ENCODE results near the gene EPHB1. TPM values are rescaled to one million over a fixed set of nuclear protein-coding genes. Genes with fewer than 3 reads are reported as not detected.
A peak's percentile ranks its signal among the peaks of the same experiment; 100 is the strongest.

Gene EPHB1
- total RNA-seq, 4 donors from 2014 or later: 11.1 to 14.2 (median 13.0) TPM

DNA sequence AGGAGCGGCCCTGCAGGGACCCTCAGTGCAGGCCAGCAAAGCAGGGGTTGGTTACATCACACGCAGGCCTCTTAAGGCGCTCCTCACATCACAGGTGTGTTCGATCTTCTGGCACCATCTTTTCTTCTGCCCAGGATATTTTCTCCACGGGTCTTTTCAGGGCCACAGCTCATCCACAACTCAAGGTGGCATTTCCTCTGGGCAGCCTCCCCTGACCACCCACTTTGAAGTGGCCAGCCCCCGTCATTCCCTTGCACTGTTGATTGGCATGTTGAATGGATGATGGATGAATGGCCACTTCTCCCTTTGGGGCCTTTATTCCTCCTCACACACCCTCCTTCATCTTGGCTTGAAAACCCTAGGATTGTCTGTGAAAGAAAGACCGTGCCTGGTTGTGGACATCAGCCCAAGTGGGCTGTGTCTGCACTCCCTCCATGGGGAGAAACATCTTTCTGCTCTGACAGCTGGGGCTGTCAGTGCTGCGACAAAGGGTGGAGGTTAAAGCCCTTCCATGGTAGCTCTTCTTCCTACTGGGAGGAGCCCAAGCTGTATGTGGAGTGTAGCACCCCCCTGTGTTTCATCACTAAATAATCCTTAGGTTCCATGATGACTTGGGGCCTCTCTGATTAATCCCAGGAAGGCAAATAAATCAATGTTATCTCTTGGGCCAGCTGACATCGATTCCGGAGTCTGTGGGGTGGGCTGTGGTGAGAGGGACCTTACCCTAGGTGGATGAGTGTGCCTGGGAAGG, 102.5 kb downstream of the EPHB1 start:
- intact Hi-C loops (cut with DNase I; ENCODE audit: low total_unique reads): no loop called here
- peak in 1 of 2 donors; percentile 82 for DNase-seq (ENCODE audit: low spot score in 2 of 2)
- WGBS, 2 donors: 87 to 91% methylated on average over 10 of the region's 10 CpGs
- H3K4me3 ChIP-seq (ENCODE audit: low read depth, poor library complexity, severe bottlenecking): no peak overlapping the region
- no peak for TF ChIP-seq POLR2A (IDR thresholded peaks at IDR 0.05)
- TF ChIP-seq, protein P1, sequence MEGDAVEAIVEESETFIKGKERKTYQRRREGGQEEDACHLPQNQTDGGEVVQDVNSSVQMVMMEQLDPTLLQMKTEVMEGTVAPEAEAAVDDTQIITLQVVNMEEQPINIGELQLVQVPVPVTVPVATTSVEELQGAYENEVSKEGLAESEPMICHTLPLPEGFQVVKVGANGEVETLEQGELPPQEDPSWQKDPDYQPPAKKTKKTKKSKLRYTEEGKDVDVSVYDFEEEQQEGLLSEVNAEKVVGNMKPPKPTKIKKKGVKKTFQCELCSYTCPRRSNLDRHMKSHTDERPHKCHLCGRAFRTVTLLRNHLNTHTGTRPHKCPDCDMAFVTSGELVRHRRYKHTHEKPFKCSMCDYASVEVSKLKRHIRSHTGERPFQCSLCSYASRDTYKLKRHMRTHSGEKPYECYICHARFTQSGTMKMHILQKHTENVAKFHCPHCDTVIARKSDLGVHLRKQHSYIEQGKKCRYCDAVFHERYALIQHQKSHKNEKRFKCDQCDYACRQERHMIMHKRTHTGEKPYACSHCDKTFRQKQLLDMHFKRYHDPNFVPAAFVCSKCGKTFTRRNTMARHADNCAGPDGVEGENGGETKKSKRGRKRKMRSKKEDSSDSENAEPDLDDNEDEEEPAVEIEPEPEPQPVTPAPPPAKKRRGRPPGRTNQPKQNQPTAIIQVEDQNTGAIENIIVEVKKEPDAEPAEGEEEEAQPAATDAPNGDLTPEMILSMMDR (IDR thresholded peaks at IDR 0.05): no peak

DNA sequence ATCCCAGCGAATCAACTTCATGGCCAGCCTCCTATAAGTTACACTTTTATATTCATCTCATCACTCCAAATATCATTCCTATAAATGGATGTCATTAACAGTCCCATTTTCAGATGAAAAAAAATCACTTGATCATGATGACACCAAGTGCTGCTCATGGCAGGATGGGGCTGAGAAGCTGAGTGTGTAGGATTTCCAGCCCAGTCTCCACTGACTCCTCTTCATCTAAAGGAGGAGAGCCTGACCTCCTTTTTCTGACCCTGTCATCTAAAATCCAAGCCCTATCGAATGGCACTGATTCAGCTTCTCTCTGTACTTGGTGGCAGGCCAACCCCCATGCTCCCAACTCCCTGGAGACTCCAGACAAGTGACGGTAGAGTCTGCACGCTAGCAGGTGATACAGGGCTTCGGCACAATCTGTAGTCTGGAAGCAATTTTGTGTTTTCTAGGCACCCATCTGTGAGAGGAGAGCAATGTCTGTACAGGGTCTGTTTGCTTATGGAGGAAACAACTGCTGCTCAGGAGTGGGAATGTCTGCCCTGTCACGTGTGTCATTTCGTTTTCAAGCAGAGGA, 103.2 kb downstream of the EPHB1 start:
- no peak for DNase-seq (ENCODE audit: low spot score in 2 of 2)
- intact Hi-C loops (cut with DNase I; ENCODE audit: low total_unique reads): no loop called here

DNA sequence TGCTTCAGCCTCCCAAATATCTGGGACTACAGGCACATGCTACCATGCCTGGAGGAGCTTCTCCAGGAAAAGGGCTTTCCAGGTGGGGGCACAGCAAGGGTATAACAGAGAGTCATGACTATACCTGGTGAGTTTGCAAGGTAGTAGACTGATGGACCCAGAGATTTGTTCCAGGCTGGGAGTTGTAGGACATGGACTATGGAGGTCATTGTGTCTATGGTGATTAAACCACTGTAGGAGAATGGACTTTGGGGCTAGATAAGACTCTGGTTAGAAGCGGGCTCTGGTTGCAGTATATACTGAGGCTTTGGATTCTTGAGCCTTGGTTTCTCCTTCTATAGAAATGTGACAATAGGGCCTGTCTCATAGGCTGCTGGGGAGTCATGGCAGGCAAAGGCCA, 104.7 kb downstream of the EPHB1 start:
- H3K4me3 ChIP-seq (ENCODE audit: low read depth, poor library complexity, severe bottlenecking): no peak overlapping the region
- WGBS, 2 donors: 94 to 100% methylated on average over 1 of the region's 1 CpG
- TF ChIP-seq POLR2A (IDR thresholded peaks at IDR 0.05): no peak
- TF ChIP-seq, protein P1 (IDR thresholded peaks at IDR 0.05): no peak
- intact Hi-C loops (cut with DNase I; ENCODE audit: low total_unique reads): no loop called here
- peak in 1 of 2 donors; percentile 25 for DNase-seq (ENCODE audit: low spot score in 2 of 2)

More for the DNA sequence above, 103.2 kb downstream of the EPHB1 start:
- H3K4me3 ChIP-seq (ENCODE audit: low read depth, poor library complexity, severe bottlenecking): no peak overlapping the region
- TF ChIP-seq, protein P1 (IDR thresholded peaks at IDR 0.05): no peak
- no peak for TF ChIP-seq POLR2A (IDR thresholded peaks at IDR 0.05)
- WGBS, 2 donors: 79 to 89% methylated on average over 7 of the region's 7 CpGs

DNA sequence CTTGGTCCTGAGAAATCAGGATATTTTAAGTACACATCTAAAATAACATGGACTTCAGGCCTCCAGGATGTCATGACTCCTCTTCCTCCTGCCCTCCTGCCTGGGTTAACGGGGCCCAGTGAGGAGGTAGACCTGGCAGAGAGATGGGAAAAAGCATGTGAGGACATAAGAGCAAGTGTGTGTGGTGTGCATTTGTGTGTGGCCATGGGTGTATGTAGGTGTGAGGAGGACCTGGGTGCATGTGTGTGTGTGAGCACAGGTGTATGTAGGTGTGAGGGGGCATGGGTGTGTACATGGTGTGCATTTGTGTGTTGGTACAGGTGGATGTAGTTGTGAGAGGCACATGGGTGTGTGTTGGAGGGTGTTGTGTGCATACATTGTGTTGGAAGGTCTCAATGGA, 105.4 kb downstream of the EPHB1 start:
- WGBS, 2 donors: 90 to 100% methylated on average over 1 of the region's 1 CpG
- no peak for TF ChIP-seq POLR2A (IDR thresholded peaks at IDR 0.05)
- intact Hi-C loops (cut with DNase I; ENCODE audit: low total_unique reads): no loop called here
- H3K4me3 ChIP-seq (ENCODE audit: low read depth, poor library complexity, severe bottlenecking): no peak overlapping the region
- DNase-seq (ENCODE audit: low spot score in 2 of 2): peak in 1 of 2 donors; percentile 61

DNA sequence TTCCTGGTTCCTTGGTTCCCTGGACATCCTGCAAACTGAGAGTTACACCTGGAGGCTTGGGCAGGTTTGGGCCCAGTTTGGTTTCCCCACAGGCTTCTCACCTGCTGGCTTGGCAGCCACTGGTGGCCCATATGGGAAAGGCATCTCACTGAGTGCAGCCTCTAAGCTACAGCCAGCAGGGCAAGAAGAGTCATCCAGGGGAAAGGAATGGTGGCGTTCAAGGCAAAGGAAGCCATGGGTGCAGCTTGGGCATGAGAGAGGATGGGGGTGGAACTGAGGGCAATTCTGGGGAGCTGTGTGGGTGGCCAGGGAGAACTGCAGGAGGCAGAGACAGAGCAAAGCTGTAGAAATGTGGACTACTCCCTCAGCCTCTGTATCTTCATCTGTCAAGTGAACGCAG, 106.4 kb downstream of the EPHB1 start:
- intact Hi-C loops (cut with DNase I; ENCODE audit: low total_unique reads): no loop called here
- H3K4me3 ChIP-seq (ENCODE audit: low read depth, poor library complexity, severe bottlenecking): no peak overlapping the region
- WGBS, 2 donors: 69 to 82% methylated on average over 2 of the region's 2 CpGs
- TF ChIP-seq, protein P1 (IDR thresholded peaks at IDR 0.05): no peak
- DNase-seq (ENCODE audit: low spot score in 2 of 2): peak in 1 of 2 donors; percentile 60

DNA sequence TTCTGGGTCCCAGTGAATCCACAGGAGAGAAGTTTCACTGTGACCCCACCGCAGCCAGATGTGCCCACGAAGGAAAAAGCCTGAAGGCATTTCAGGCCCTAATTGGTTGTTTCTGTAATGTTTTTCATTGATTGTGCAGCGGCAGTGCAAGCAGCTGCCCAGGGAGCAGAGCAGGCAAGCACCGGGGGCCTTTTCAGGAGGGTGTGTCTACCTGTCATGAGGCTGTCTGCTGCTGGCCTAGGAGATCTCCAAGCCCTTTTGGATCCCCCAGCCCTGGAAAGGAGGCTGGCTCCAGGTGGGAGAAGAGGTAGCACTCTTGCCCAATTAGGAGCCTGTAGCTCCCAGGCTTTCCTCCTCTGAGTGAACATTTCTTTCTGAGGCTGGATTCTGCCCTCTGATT, 108.8 kb downstream of the EPHB1 start:
- WGBS, 2 donors: 56 to 61% methylated on average over 4 of the region's 4 CpGs
- no peak overlapping the region for H3K4me3 ChIP-seq (ENCODE audit: low read depth, poor library complexity, severe bottlenecking)
- TF ChIP-seq, protein P1 (IDR thresholded peaks at IDR 0.05): no peak
- no peak for TF ChIP-seq POLR2A (IDR thresholded peaks at IDR 0.05)
- intact Hi-C loops (cut with DNase I; ENCODE audit: low total_unique reads): no loop called here
- DNase-seq (ENCODE audit: low spot score in 2 of 2): peak in 1 of 2 donors; percentile 70
